VCaP (cell line): ENCODE measurements around the gene PCNT.
A peak's percentile ranks its signal among the peaks of the same experiment; 100 is the strongest.
"Not testable (repeated sequence)": the region's sequence is repeated elsewhere in the genome, so short reads cannot be mapped to it uniquely, and the experiment has no call there.

Experiments
- H3K27ac ChIP-seq: fragments of 450-650 bp; 2 replicates; pipeline ENCODE4 v1.5.1; 2017
- TF ChIP-seq, protein P1 (sequence below): fragments of 450-650 bp; conservative IDR thresholded peaks from 2 replicates; pipeline ENCODE4 v1.5.1; 2017; ENCODE audit warnings: mild to moderate bottlenecking, moderate library complexity

Gene PCNT

GRCh38 chr21:46397993-46398392 is 74.0 kb downstream of the PCNT start:
- H3K27ac ChIP-seq, result no peak overlapping the region
- TF ChIP-seq, protein P1, sequence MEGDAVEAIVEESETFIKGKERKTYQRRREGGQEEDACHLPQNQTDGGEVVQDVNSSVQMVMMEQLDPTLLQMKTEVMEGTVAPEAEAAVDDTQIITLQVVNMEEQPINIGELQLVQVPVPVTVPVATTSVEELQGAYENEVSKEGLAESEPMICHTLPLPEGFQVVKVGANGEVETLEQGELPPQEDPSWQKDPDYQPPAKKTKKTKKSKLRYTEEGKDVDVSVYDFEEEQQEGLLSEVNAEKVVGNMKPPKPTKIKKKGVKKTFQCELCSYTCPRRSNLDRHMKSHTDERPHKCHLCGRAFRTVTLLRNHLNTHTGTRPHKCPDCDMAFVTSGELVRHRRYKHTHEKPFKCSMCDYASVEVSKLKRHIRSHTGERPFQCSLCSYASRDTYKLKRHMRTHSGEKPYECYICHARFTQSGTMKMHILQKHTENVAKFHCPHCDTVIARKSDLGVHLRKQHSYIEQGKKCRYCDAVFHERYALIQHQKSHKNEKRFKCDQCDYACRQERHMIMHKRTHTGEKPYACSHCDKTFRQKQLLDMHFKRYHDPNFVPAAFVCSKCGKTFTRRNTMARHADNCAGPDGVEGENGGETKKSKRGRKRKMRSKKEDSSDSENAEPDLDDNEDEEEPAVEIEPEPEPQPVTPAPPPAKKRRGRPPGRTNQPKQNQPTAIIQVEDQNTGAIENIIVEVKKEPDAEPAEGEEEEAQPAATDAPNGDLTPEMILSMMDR, result no peak

DNA sequence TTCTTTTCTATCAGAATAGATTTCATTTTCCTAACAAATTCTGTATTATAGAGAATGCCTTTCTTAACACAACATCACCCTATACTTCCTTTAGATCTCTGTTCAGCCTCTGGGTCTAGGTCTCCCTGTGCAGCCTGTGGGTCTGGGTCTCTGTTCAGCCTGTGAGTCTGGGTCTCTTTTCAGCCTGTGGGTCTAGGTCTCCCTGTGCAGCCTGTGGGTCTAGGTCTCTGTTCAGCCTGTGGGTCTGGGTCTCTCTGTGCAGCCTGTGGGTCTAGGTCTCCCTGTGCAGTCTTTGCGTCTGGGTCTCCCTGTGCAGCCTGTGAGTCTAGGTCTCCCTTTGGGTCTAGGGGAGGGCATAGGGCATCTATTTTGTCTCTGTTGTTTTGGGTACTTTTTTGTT is 75.2 kb downstream of the PCNT start:
- H3K27ac ChIP-seq, result no peak overlapping the region
- TF ChIP-seq, protein P1, result no peak

DNA sequence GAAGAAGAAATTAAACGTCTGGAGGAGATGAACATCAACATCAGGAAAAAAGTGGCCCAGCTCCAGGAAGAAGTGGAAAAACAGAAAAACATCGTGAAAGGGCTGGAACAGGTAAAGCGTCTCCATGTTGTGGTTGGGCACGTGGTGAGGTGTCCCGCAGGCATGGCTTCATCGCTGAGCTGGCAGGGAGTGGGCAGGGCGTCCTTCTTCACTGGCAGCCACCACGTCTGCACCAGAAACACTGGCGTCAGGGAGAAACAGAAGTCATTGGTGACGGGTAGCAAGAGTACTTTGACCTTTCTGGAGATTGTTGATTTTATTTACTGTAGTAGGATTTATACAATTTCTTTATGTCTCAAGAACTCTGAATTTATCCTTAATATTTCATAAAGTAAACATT is 75.7 kb downstream of the PCNT start:
- TF ChIP-seq, protein P1, result no peak
- no peak overlapping the region for H3K27ac ChIP-seq

DNA sequence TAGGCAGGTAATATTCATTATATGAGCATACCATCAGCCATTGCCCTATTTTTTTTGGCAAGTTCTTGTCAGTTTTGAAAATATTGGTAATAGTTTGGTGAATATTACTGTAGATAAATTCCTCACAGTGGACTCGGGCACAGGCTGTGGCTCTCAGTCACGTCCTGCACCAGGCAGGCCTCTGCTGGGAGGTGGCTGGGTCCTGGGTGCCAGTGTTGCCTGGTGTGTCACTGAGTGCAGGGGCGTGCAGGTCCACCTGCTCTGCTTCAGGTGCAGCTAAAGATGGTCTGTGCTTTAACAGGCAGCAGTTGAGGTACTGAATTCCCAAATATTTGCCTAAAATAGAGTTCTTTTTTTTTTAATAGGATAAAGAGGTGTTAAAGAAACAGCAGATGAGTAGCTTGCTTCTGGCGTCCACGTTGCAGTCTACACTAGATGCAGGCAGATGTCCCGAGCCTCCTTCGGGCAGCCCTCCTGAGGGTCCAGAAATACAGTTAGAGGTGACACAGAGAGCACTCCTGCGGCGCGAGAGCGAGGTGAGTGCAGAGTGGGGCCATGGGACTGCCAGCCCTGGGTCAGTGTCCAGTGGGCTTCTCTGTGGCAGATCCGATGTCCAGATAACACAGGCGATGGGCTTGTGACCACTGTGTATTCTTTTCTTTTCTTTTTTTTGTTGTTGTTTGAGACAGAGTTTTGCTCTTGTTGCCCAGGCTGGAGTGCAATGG is 77.4 kb downstream of the PCNT start:
- no peak overlapping the region for H3K27ac ChIP-seq
- TF ChIP-seq, protein P1, result no peak

DNA sequence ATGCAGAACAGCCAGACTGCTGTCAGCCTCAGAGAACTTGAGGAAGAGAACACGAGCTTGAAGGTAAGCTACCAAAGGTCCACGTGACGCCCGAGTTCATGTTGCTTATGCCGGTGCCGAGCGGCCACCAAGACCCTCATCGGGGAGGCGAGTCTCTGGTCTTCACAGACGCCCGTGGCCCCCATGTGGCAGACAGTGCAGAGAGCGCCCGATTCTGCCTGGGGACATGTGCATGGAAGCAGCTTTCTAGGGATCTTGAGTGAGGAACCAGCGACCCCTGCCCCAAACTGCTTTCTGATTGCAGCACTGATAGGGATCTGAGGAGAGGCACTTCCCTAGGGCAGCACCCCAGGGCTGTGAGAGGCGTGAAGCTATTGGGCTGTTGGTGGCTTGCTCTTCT is 78.5 kb downstream of the PCNT start:
- H3K27ac ChIP-seq, result no peak overlapping the region
- TF ChIP-seq, protein P1, result no peak

DNA sequence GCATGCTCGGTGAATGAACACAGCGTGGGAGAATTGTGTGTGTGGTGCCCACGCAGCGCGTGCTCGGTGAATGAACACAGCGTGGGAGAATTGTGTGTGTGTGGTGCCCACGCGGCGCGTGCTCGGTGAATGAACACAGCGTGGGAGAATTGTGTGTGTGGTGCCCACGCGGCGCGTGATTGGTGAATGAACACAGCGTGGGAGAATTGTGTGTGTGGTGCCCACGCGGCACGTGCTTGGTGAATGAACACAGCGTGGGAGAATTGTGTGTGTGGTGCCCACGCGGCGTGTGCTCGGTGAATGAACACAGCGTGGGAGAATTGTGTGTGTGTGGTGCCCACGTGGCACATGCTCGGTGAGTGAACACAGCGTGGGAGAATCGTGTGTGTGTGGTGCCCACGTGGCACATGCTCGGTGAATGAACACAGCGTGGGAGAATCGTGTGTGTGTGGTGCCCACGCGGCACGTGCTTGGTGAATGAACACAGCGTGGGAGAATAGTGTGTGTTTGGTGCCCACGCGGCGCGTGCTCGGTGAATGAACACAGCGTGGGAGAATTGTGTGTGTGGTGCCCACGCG is 79.4 kb downstream of the PCNT start:
- H3K27ac ChIP-seq, result not testable (repeated sequence)

DNA sequence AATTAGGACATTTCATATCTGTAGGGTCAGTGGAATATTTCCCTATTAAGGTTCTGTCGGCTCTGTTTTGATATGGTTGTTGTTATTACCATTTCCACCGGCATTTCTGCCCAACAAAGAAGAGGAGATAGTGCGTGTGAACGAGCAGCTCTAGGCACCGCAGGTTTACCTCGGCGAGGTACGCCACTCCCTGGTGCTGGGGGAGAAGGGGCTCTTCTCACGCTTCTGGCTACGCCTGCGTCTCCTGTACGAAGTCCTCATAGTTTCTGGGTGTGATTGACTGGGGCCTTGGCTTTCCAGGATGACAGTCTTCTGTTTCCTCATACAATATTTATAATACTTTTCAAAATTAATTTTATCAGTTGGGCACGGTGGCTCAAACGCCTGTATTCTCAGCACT is 80.3 kb downstream of the PCNT start:
- no peak overlapping the region; the same call in 1 of the 2 replicates for H3K27ac ChIP-seq
- TF ChIP-seq, protein P1, result no peak

GRCh38 chr21:46406001-46406400 is 82.0 kb downstream of the PCNT start:
- peak overlapping the region; percentile 33 for H3K27ac ChIP-seq
- TF ChIP-seq, protein P1, result no peak
